Germinal center (tissue), 1 donor: ENCODE results near the gene CACNA2D4.

Source experiments
- DNase-seq: peaks from one replicate; pipeline ENCODE4 v3.0.0; 2012; ENCODE audit warnings: mixed read lengths, low spot score

Gene CACNA2D4

DNA sequence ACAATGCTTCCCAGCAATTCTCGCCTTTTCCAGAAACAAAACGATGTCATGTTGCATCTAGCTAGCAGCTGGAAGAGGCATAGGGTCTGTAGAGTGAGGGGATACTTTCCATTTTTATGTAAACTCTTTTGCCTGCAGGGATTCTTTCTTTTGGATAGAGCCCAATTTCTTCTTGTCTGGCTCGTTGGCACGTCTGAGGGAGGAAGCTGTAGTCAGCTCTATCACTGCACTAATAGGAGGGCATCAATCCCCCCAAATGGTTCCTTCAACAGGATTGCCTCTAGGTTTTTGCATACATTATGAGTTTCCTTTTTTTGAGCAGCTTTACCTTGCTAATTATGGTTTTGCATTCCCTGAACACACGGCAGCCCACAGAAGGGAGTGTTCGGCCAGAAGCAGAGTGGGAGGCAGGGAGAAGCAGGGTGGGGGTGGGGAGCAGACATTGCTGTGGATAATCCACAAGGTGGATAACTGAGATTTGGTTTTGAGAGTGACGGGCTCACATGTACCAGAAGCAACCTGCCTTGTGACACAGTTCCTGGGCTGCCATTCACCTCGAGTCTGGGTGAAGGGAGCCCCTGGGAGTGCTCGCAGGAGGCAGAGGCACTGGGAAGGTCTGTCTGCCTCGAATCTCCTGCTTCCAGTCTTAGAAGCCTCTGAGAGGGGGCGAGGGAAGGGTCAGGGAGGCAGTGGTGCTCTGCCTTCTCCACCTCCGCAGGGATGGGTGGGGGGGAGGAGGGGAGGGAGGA, 73.6 kb downstream of the CACNA2D4 start:
- DNase-seq, result no peak

DNA sequence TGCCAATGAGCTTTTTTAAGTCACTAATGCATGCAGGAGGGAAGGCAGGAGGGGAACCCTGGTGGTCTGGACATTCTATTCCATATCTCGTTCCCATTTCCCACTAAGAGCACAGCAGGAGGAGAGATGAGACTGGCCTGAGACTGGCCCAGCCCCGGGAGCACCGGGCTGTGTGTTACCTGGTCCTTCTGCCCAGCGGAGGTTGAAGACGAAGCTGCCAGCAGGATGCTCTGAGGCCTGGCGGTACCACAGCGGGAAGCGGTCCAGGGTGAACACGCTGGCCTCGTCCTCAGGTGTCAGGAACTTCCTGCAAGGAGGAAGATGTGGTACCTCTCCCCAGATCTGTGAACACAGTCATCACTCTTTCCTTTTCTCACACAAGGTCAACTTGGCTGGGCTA, 74.2 kb downstream of the CACNA2D4 start:
- no peak for DNase-seq

DNA sequence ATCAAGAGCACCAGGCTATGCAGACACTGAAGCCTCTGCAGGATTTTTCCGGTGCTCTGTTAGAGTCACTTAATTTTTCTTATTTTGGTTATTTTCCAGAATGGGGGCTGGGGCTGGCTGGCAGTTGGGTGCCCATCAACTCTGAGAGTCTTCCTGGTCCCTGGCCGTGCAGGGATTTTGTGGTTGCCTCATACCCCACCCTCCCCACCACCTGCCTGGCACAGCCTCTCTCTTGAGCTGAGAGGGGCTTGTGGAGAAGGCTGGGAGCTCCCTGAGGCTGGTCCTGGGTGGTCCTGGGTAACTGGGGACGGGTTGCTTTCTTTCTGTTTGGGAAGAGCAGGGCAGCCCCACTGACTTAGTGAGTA, 74.8 kb downstream of the CACNA2D4 start:
- DNase-seq, result no peak

DNA sequence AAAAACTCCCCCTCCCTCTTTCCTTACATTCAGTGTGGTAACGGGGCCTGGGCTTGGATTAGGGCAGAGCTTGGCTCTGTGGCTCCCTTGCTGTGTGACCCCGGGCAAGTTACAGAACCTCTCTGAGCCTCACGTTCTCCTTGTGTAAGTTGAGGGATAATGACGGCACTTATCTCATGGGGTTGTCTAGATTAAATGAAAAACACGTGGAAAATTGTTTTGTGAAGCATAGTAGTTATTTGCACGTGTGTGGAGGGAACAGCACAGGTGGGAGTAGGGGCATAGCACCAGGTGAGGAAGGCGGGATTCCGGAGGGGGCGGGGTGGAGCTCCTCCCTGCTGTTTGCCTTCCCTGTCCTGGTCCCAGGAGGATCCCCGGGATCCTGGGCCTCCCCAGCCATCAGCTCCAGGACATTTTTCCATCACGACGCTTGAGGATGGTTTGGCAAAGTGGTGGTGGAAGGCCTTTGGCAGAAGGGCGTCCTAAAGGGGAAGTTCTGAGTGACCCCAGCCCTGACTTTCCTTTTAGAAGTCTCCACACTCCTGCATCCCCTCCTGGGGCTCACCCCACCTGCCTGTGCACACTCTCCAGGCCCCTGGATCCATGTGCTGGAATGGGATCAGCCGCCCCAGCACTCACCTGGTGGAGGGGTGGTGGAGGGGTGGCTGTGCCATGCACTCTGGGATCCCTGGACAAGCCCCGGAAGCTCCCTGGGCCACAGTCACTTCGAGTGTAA, 75.4 kb downstream of the CACNA2D4 start:
- no peak for DNase-seq

DNA sequence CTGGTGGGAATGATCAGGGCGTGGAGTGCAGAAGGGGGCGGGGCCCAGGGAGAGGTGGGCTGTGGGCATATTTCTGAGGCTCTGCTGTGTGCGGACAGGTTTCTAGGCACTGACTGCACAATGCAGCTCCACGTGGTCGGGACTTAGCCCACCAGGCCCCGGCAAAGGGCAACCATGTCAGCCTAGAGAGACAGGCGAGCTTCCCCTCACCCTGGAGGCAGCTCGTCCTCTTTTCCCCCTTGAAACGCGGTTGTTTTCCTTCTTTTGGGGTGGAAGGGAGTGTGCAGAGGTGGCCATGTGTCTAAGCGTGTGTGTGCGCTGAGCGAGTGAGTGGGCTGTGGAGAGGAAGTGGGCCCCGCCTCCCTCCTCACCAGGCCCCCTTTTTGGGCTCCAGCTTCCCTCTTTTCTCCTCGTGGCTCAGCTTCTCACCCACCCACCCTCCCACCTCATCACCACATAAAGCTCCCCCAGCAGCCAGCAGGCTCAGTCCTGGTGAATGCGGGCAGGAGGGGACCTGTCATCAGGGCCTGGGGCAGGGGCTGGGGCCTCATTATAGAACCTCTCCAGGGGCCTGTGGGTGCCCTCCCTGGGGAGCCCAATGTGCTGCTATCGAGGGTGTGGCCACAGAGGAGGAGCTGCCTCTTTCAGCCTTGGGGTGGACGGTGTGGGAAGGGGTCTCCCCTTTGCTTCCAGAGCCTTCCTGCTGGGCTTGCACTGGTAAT, 76.1 kb downstream of the CACNA2D4 start:
- no peak for DNase-seq

DNA sequence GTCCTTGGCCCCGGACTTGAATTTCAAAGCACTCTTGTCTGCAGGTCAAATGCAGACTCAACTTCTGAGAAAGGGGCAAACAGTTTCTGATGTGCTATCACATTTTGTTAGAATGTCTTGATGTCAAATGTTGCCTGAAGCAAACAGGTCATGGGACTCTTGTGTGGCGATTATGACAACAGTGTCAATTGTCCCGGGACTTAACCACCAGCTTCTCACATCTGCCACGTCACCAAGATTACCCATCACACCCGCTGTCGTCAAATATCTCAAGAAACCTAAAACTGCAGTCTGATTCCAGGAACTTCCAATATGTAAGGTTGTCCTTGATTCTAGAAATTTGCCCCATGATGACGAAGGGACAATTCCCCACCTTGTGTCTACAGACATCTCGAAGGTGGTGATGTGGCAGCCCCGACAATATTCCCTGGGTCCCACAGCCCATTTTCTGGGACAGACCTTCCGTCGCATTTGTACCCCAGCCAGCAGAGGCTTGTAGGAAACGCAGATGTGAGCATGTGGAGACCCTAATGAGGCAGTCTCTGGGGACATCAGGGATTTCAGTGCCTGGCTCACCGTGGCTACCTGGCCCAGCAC, 76.8 kb downstream of the CACNA2D4 start:
- no peak for DNase-seq

DNA sequence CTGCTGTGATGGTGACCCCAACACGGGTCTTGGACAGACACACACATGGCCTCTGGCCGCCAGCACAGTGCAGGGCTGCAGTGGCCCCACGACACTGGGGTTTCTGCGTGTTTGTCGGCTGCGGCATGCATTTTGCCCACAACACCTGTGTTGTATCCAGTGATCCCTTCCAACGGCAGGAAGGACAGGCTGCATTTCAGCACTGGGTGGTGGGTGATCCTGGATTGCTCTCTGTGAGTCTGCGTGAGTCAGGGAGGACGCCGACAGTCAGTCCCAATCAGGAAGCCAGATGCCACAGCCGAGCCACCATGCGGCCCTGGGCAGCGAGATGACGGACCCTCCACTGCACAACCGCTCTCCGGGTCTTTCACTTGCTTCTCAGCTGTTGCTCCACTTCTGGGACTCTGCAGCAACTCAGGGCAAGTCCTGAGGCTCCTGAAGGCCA, 77.4 kb downstream of the CACNA2D4 start:
- DNase-seq, result no peak

DNA sequence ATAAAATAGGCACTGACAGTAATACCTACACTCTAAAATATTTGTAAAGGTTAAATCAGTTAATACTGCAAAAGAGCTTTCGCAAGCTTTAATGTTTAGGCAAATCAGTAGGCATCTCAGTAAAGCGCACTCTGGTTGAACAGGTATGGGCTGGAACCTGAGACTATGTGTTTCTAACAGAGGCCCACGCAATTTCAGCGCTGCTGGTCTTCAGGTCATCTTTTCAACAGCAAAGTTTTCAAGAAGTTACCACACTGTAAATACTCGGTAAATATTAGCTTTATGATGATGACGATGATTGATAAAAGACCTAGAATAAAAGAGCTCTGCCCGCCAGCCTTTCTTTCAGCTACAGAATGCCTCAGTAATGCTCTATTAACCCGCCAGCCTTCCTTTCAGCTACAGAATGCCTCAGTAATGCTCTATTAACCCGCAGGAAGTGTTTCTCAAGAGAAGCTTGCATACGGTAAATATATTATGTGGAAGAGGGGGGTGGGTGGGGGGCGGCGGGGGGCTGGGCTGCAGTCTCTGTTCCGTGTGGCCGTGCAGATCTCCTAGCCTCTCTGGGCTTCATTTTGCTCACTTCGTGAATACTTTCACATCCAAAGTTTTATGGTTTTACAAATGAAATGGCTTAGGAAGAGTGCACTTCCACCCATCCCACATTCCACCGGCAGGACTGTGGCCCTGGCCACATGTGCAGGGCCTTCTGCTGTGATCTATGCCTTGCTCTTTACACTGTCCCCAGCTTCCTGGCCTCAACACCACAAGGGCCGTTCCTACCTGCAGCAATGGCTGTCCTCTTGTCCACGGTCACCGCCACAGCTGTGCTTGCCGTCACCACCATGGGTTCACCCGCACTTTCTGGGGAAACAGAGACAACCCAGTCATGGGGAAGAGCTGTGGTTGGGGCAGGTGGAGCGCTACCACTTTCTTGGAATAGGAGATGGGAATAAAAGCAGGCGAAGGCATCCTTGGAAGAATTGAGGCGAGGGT, 78.2 kb downstream of the CACNA2D4 start:
- DNase-seq, result no peak

DNA sequence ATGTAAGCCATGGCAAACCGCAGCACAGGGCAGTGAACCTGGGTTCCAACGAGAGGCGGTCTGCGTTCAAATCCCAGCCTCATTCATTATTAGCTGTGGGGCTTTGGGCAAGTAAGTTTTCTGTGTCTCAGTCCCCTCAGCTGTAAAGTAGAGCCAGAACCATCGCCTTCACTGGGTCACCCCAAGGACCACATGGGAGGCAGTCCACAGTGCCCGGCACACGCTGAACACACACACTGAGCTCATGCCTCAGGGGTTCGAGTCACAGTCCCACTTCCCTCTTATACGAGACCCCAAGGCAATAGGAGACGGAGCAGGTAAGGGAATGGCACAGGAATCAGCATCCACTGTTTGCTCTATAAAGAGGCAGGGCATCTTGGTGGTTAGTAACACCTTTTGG, 79.0 kb downstream of the CACNA2D4 start:
- no peak for DNase-seq

DNA sequence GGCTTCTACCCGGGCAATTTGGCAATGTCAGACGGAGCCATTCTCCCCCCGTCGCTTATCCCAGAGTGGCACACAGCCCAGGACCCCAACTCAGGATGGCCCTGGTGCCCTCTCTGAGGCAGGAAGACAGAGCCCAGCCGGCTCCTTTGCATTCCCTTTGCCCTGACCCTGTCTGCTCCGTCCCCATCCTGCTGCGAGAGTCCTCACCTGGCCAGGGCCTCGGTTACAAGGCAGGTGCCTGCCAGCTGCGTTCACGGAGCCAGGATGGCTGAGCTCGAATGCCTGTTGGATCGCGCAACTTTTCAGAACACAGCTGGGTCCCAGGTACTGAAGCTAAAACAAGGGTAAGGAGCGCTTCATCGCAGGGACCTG, 79.5 kb downstream of the CACNA2D4 start:
- no peak for DNase-seq

DNA sequence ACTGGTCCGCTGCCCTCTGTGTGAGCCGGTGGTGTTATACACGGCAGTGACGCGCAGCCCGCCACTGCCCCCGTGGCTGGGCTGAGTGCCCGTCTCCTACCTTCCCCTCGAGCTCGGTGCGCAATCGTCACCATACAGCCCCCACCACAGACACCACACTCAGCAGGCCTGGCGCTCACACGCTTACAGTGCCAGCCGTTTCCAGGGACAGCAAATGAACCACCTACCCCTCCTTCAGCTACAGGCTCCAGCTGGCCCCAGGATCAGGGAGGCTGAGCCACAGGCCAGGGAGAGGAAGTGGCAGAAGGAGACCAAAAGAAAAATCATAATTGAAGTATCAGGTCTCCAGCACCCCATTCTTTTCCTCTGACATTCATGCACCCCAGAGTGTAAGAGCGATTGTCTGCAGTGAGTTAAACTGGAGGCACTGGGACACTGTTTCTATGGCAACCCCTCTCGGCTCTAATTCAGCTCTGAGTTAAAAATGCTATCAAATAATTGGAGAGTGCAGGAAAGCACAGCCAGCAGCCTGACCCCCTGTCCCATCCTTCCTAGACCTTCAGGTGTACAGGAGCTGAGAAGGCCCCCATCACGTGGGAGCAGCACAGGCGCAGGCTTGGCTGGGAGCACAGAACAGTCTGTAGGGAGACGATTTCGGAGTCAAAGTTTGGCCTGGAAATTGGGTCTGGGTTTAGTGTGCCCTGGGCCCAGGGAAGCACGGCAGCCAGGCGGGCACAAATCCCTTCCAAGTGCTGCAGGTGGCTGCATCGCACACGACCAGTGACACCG, 80.1 kb downstream of the CACNA2D4 start:
- no peak for DNase-seq

DNA sequence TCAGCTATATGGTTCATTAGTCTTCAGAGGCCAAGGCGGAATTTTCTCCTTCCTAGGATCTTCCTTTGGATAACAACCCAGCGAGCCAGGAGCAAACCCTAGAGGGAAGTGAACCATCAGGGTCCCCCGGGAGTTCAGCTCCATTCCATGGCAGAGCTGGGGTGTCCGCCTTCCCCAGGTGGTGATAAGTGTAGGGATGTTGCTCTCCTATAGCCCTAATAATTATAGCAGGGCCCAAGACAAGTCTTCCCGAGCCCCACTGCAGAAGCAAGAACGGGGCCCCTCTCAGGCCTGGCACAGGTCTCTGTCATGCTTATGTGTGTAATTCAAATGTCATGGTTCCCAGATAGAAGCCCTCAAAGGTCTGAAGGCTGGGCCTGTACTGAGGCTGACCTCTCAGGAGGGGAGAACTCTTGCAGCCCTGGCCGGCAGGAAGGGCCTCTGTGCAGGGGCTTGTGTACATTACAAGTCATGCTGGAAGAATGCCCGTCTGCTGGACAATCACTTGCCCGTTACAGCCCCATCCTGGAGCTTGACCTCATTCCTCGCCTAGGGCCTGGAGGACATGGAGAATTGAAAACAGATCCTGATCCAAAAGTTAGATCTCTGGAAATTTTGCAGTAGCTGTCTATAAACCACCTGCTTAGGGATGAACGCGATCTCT, 80.8 kb downstream of the CACNA2D4 start:
- no peak for DNase-seq

DNA sequence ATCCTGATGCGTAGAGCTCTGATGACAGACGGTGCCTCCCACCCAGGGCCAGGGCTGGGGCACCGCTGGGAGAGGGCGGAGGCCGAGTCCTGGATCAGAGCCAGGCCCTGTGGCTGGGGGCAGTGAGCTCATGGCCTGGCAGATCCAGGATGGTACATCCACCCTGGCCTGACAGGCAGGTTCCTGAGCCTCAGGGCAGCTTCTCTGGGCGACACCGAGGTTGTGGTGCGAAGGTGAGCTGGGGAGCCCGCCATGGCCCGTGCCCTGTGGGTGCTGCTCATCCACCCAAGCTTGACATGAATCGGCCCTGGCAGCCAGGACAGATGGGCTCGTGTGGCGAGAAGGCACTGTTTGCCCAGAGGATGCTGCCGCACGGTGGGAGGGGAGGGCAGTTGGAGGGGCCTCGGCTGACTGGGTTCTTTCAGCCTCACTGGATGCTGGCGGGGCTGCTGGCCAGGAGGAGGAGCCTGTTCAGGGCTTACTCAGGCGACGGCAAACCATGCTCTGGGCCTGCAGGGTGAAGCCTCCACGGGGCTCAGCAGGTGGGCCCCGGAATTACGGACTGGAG, 81.5 kb downstream of the CACNA2D4 start:
- DNase-seq, result no peak

DNA sequence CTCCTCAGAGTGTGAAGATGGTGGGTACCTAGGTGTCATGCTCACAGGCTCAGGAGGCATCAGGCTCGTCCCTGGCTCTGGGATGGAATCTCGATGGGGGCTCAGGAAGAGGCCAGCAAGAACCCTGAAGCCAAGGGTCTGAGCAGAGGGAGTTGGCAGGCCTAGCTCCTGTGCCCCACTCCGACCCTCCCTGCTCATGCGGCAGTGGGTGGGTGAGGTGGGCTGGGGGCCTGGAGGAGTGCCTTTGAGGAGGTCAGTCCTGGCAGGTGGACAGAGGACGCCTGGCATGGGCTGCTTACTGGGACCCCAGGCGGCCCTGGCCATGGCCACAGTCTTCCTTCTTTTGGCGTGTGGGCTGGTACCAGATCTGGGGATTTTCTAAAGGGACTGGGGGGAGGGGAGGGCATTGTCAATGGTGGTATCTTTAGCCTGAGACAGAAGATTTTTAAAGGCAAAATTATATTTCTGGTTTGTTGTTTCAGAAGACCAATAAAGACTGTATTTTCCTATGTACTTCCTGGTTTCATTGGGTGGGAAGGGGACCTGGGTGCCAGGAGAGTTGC, 82.1 kb downstream of the CACNA2D4 start:
- DNase-seq, result no peak

DNA sequence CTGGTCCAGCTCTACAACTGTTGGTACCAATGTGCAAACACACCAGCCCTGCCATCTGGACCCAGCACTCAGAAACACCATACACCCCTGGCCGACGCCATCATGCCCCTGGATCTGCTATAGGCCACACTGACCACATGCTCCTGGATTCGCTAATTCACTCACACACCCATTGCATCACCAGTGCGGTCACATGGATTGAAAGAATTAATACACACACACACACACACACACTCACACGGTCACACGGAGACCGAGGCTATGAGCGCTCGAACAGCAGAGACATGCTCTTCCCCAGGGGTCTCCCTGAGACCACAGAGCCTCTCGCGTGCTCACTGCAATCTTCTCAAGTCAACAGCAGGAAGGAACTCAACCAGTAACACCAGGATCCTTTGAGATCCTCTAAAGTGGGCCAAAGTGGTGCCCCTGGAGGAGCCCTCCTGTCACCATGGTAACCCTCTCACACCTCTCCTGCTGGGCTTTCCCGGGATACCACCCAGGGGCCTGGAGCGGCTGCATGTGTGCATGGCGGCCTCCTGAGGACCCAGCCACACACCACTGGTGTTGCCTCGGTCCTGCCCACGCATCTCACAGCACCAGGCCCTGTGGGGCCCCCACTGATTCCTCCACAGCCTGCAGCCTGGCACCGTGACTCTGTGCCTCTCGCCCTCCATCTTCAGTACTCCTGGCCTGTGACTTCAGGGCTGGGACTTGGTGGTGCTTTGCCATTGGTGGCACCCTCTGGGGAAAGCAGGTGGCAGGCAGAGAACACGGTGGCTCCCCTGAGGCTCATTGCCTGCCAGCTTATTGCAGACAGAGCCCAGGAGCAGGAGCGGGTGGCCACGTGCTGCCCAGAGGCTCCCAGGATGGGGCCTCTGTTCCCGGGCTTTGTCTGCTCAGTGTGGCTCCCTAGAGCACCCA, 83.0 kb downstream of the CACNA2D4 start:
- no peak for DNase-seq

DNA sequence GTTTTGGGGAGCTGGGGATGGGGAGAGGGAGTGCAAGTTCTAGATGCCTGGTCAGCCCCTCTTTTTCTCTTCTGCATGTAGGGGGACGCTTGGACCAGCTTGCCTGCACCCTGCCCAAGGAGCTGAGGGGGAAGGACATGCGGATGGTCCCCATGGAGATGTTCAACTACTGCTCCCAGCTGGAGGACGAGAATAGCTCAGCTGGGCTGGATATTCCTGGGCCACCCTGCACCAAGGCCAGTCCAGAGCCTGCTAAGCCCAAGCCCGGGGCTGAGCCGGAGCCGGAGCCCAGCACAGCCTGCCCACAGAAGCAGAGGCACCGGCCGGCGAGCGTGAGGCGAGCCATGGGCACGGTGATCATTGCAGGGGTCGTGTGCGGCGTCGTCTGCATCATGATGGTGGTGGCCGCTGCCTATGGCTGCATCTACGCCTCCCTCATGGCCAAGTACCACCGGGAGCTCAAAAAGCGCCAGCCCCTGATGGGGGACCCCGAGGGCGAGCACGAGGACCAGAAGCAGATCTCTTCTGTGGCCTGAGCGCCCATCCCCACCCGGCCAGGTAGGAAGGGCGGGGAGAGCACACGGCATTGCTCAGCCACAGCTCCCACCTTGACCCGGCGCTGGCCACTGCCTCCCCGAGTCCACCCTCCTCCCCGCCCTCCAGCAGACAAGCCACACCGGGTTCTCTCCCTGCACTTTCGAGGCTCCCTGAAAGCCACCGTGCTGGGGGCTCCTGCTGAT, 84.1 kb downstream of the CACNA2D4 start:
- no peak for DNase-seq

DNA sequence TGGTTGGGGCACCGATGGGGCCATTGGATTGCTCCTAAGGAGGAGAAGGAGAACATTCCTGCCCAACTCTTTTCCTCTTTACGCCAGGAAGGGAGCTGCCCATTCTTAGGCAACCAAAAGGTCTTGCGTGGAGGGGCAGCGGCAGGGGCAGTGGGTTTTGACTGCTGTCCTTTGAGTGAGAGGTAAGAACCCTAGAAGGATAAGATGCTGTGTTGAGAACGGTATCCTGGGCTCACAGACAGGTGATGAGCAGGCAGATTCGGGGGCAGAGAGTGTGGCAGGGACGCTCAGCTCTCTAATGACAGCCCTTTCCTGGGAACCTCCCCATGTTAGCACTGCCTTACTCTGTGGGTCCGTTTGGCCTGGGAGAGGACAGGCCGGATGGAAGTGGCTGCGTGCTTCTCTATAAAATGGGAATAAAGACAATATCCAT, 84.8 kb downstream of the CACNA2D4 start:
- DNase-seq, result no peak
